ENCODE results near the gene CLPSL1. TPM values are rescaled to one million over a fixed set of nuclear protein-coding genes. Genes with fewer than 3 reads are reported as not detected.

CLPSL1 gene
- total and polyA plus RNA-seq, 2 of the 8 experiments (the other 6 are each of a cell fraction or from before 2014, with no cell fraction given) = not detected

- H3K27me3 ChIP-seq (replicated peaks in 1 of 4; ENCODE audit: control insufficient read depth in 3 of 4, extremely low read depth in 1 of 4, insufficient read depth in 3 of 4, low read length in 3 of 4) = no peaks in the 10 kb centered on the region
- no peak overlapping the region for H3K4me2 ChIP-seq (ENCODE audit: insufficient read depth in 1 of 2, low read depth in 2 of 2, low read length in 2 of 2)
- no peak overlapping the region for H3K4ac ChIP-seq (replicated peaks; ENCODE audit: insufficient read length, low read depth, low read length)
- H3K27ac ChIP-seq (ENCODE audit: low read depth, low read length) = no peak overlapping the region
- H2BK120ac ChIP-seq (replicated peaks; ENCODE audit: low read depth, low read length) = no peak overlapping the region
- CTCF ChIA-PET (ENCODE audit: partially characterized antibody) = interaction anchor here (0.6 to 3.5 kb wide), 6 partner anchors 11 to 307 kb away, joined by 3 to 27 read pairs (median 4); partner anchors contain the start of gene CLPS
- TF ChIP-seq HDAC2 (IDR thresholded peaks at IDR 0.05; ENCODE audit: borderline replicate concordance in 1 of 2, low read depth in 2 of 2, low read length in 2 of 2) (no peak), SIN3A (conservative IDR thresholded peaks at IDR 0.05 in 1 of 2, IDR thresholded peaks at IDR 0.05 in 1 of 2; ENCODE audit: low read depth in 1 of 2, low read length in 2 of 2) (no peak), RBBP5 (IDR thresholded peaks at IDR 0.05; ENCODE audit: borderline replicate concordance, low read depth, low read length) (no peak), PHF8 (conservative IDR thresholded peaks at IDR 0.05; ENCODE audit: low read depth, low read length) (no peak), SP2 (IDR thresholded peaks at IDR 0.05; ENCODE audit: low read length) (no peak)
- no peaks in the 10 kb centered on the region for H4K20me1 ChIP-seq (replicated peaks in 1 of 2; ENCODE audit: control insufficient read depth in 1 of 2, insufficient read depth in 2 of 2, low read length in 2 of 2)
- H3K56ac ChIP-seq (replicated peaks; ENCODE audit: insufficient read length, low read depth, low read length) = no peak overlapping the region
- WGBS, 2 experiments (ENCODE audit: extremely low coverage in 1 of 2, insufficient coverage in 1 of 2, insufficient read length in 1 of 2, insufficient replicate concordance in 2 of 2, low coverage in 1 of 2, low lambda C conversion rate in 2 of 2, missing lambda C conversion rate in 1 of 2) = 93% methylated on average over 13 of the region's 13 CpGs; no CpG with 5 or more reads in 1 of the 2 experiments
- no peak overlapping the region for H3K4me3 ChIP-seq (ENCODE audit: extremely low read depth in 1 of 4, insufficient read depth in 2 of 4, low read depth in 3 of 4, low read length in 4 of 4)
- H2AK5ac ChIP-seq (ENCODE audit: low read depth, low read length) = no peak overlapping the region
- H4K5ac ChIP-seq (ENCODE audit: insufficient read length, low read depth, low read length) = no peak overlapping the region
- no peak overlapping the region for H2BK12ac ChIP-seq (ENCODE audit: low read depth, low read length)
- no peak overlapping the region for H3K23ac ChIP-seq (ENCODE audit: insufficient read length)
- H2AFZ ChIP-seq (ENCODE audit: low read length) = no peak overlapping the region
- no peaks in the 10 kb centered on the region for H3K23me2 ChIP-seq (ENCODE audit: low read depth, low read length)
- 0 out of 2 replicates have a peak overlapping the region, but pooled peaks have one; percentile 16 for H2BK5ac ChIP-seq (ENCODE audit: low read depth, low read length)
- 0 out of 2 replicates have a peak overlapping the region, but pooled peaks have one; percentile 83 for H2BK15ac ChIP-seq (ENCODE audit: low read length)
- no peaks in the 10 kb centered on the region for H3K9me3 ChIP-seq (ENCODE audit: insufficient read depth in 2 of 2, low read depth in 1 of 2, low read length in 1 of 2)
- no peaks in the 10 kb centered on the region for H3K79me1 ChIP-seq (ENCODE audit: low read depth, low read length)
- no peak for FAIRE-seq
- H3K36me3 ChIP-seq (ENCODE audit: control insufficient read depth in 2 of 4, insufficient read depth in 4 of 4, low read length in 3 of 4) = no peaks in the 10 kb centered on the region
- H3K79me2 ChIP-seq (ENCODE audit: control insufficient read depth in 1 of 2, insufficient read depth in 2 of 2, low read length in 2 of 2) = no peaks in the 10 kb centered on the region
- no peak overlapping the region for H3K14ac ChIP-seq (ENCODE audit: insufficient read length)
- no peak for DNase-seq (ENCODE audit: low read depth in 1 of 2, low spot score in 2 of 2)
- H3K9ac ChIP-seq (replicated peaks in 1 of 4; ENCODE audit: extremely low read depth in 1 of 4, low read depth in 3 of 4, low read length in 3 of 4) = no peak overlapping the region
- peaks cover 0 to 5% (median 0%) of the 10 kb centered on the region in 4 experiments; a peak in 3 of 7 replicates for H3K4me1 ChIP-seq (replicated peaks in 1 of 4; ENCODE audit: control insufficient read depth in 3 of 4, insufficient read depth in 4 of 4, low read length in 3 of 4)
- H2BK20ac ChIP-seq (ENCODE audit: low read length) = no peak overlapping the region
- H4K91ac ChIP-seq (replicated peaks; ENCODE audit: insufficient read length, low read length) = no peak overlapping the region
- no peak overlapping the region for H4K8ac ChIP-seq (ENCODE audit: extremely low read depth, insufficient read depth, low read length)
- POLR2A ChIA-PET (ENCODE audit: partially characterized antibody) = interaction anchor here (0.8 to 4.1 kb wide), 5 partner anchors 9 to 48 kb away, joined by 3 to 29 read pairs (median 9); partner anchors contain the start of genes CLPS and CLPSL2
- no peak overlapping the region for H3K18ac ChIP-seq (ENCODE audit: extremely low read depth, low read length)
Observed at GRCh38 chr6:35787266-35788218, 6.7 kb downstream of the CLPSL1 start.
